GM12865 (cell line): ENCODE measurements around the gene DYRK1B.

Experiments
- DNase-seq: peaks from one replicate; pipeline ENCODE4 v3.0.0; 2010; ENCODE audit warnings: low read depth
- H3K4me3 ChIP-seq: 2 replicates; pipeline ENCODE4 v1.5.1; 2011; ENCODE audit warnings: mild to moderate bottlenecking, low read depth, low read length, control low read depth
- CTCF ChIP-seq: IDR thresholded peaks from 2 replicates; pipeline ENCODE4 v1.5.1; 2011; ENCODE audit warnings: low read length, control low read depth, low read depth, inconsistent platforms; ENCODE audit not compliant: insufficient read depth; ENCODE audit errors: missing control alignments

Gene DYRK1B

GRCh38 chr19:39788244-39788643 is 45.7 kb downstream of the DYRK1B start:
- no peak overlapping the region for H3K4me3 ChIP-seq
- no peak for DNase-seq
- no peak for TF ChIP-seq CTCF

GRCh38 chr19:39780894-39781293 is 53.1 kb downstream of the DYRK1B start:
- H3K4me3 ChIP-seq, result no peak overlapping the region
- no peak for TF ChIP-seq CTCF
- no peak for DNase-seq

GRCh38 chr19:39778763-39779162 is 55.2 kb downstream of the DYRK1B start, which contains the start of gene LEUTX:
TSS of gene LEUTX (plus strand) at chr19:39778854. CDS start at chr19:39778921, 67 bp downstream.
- no peak for TF ChIP-seq CTCF
- no peak within 1 kb of the TSS for H3K4me3 ChIP-seq
- peak; percentile 86 for DNase-seq
